ENCODE results near the gene DHRS4.

DNA sequence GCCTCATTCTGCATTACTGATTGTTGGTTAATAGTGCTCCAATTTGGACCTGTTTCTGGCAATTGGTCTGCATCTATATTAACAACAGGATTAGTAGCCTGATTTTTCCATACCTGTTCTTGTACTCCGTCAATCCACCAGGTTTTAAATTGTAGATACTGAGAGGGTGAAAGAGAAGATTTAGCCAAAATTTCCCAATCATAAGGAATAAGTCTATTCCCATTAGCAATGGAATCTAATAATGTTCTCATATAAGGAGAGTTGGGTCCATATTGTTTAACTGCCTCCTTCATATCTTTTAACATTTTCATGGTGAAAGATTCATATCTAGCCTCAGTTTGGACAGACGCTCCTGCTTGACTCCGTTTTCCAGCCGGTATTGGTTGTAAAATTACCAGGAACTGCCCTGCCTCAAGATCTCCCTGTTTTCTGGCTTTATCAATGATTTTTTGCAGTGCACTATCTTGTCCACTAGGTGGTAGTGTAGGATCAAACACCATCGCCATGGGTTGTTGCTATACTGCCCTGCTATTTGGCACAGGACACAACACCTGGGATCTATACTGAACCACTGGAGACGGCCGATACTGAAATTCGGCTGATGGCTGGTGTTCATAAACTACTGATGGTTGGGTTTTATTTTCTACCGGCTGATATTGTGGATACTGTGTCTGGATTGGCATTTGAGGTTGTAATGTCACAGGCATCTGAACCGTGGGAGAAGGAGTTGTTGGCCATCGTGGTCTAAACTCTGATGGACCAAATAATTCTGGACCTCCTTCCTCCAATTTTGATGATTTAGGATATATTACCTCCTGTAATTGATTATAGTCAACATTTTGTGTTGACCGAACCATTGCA, 60.3 kb downstream of the DHRS4 start:
- no peak for TF ChIP-seq EZH2 (IDR thresholded peaks at IDR 0.05; ENCODE audit: borderline replicate concordance, low read depth, low read length, poor library complexity, severe bottlenecking)
- TF ChIP-seq, protein P1, sequence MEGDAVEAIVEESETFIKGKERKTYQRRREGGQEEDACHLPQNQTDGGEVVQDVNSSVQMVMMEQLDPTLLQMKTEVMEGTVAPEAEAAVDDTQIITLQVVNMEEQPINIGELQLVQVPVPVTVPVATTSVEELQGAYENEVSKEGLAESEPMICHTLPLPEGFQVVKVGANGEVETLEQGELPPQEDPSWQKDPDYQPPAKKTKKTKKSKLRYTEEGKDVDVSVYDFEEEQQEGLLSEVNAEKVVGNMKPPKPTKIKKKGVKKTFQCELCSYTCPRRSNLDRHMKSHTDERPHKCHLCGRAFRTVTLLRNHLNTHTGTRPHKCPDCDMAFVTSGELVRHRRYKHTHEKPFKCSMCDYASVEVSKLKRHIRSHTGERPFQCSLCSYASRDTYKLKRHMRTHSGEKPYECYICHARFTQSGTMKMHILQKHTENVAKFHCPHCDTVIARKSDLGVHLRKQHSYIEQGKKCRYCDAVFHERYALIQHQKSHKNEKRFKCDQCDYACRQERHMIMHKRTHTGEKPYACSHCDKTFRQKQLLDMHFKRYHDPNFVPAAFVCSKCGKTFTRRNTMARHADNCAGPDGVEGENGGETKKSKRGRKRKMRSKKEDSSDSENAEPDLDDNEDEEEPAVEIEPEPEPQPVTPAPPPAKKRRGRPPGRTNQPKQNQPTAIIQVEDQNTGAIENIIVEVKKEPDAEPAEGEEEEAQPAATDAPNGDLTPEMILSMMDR (conservative IDR thresholded peaks at IDR 0.05; ENCODE audit: low read depth, low read length) = peak; percentile 84

Measured in A673 (cell line).